ENCODE data around the gene TNS3.

The TNS3 gene

DNA sequence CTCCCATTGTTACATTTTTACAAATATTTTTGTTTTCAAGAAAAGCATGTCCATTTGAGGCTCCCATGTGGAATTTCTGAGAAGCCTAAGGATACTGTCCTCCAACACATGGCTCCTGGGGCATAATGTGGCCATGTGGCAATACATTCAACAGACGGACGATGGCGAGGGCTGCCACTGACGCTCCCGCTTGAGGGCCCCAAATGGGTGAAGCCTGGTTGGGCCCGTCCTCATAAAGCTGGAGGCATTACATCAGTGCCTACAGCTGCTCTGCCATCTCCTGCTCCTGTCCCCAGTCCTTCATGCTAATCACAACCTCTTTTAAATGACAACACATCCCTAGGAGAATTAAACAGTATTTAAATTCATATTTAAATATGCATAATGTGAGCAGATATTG lies 246.8 kb downstream of the TNS3 start:
- DNase-seq = no peak

GRCh38 chr7:47333959-47334358 lies 248.0 kb downstream of the TNS3 start:
- DNase-seq = no peak

DNA sequence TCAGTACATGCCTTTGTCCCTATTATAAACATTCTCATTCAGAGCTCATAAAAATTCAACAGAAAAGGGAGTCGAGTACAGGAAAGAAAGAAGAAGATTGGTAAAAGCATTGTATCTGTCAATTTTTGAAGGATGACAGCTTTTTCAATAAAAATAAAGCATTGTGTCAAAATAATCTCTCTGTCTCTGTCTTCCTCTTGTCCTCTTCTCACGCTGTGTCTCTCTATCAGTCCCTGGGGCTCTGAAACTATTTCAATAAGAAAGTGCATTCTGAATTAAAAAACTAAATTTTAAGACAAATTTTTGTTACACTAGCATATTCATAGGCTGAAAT lies 248.4 kb downstream of the TNS3 start:
- DNase-seq = no peak

- DNase-seq = no peak
These were observed 249.0 kb downstream of the TNS3 start for GRCh38 chr7:47332681-47333553.

DNA sequence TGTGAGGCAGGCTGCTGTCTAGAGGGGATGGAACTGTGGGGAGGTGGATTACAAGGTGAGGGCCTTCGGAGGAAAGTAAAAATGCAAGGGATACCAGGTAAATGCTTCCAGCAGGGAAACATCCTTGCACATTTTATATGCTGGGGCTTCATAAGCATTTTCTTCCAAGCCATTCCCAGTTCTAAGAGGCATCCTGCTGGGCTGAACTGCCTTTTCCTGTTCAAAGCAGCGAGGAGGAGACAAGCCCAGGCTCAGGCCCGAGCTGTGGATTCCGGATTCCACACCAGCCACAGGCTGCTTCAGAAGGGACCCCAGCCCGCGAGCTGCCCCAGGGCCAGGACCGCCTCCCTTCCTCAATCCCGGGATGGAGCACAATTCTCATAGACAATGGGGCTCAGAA lies 249.7 kb downstream of the TNS3 start:
- no peak for DNase-seq

- DNase-seq = no peak
These were observed 250.7 kb downstream of the TNS3 start for GRCh38 chr7:47331179-47331565.

- no peak for DNase-seq
These were observed 251.2 kb downstream of the TNS3 start for GRCh38 chr7:47330561-47331178.

- no peak for DNase-seq
These were observed 251.9 kb downstream of the TNS3 start for GRCh38 chr7:47330026-47330425.

DNA sequence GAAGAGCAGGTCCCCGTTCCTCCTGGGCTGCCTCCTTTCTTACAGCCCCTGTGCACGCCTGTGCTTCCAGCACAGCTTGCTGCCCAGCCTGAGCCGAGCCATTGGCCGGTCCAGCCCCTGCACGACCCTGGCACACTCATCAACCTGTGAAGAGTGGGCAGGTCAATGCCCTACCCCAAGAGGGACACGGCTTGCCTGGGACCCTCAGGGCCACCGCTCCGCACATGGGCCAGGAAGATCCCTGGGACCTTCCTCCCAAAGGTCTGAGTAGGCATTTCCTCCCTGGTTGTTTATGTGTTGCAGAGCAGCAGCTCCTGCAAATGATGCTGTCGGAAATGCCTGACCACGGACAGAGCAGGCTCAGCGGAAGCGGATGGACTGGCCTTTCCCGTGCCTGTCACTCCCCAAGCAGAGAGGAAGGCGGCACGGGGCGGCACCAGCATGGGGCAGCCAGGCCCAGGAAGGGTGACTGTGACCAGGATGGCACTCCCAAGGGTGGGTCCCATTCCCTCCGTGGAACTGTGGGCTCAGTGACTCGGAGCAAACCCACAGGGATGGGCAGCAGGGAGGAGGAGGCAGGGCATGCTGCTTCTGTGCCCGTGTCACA lies 252.5 kb downstream of the TNS3 start:
- no peak for DNase-seq

DNA sequence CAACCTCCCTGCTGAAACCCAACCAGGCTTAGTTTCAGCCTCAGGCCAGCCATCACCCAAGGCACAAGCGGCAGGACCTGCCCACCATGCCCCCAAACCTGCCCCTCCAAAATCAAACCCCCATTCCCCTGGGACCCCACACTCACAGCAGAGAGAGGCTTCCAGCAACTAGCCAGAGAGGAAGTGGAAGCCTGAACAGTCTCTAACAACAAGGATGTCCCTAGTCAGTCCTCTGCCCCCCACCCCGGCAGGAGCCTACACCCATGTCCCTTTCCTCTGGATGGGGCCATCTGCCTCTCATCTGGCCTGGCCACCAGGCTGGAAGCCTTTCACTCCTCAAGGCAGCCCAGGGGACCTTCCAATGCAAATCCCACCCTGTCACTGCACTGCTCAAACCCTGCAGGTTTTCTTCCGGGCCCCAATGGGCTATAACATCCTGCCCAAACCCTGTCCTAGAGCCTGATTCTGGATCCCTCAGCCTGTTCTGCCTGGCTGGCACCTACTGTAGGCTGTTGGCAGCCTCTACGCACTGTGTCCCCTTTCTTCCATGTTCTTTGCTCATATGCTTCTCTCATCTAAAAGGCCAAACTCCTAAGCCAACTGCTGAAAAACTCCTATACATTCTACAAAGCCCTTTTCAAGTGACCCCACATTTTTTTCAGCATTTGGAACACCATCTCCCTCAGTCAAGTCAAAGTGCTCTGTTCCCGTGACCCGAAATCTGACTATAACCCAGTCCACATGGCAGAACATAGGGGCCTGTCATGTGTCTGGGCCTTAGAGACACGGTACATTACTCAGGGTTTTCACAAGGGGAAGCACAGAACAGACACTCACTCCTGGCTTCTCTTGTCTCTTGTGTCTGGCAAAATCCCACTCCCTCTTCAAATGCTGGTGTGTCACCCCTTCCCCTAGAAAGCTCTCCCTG lies 253.3 kb downstream of the TNS3 start:
- DNase-seq = no peak

DNA sequence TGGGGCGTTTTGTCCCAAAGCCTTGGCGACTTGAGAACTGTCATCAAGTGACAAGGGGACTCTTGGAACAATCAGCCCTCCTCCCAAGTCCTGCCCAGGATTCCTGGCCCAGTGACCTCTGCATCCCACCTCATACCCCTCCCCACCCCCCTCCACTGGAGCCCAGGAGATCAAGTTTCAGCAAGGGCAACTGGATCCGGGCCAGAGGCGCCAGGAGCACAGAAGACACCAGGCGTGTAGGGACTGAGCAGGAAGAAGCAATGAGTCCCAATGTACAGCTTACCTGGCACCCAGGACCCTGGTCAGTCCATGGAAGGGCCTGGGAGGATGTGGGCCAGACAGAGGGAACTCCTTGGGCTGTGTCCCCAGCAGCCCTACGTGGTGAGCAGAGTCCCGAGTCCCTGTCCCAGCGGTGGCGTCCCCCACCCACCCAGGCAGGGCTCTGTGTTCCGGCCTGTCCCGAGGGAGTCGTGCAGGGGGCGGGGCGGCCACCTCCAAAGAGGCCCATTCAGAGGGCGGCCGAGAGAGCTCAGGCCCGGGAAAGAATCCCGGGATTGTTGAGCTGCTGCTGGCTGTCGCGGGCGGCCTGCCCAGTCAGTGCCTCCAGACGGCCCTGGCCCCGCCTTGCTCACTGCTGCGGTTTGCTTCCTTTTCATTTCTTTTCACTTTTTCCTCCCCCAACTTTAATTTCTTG lies 254.1 kb downstream of the TNS3 start:
- no peak for DNase-seq

DNA sequence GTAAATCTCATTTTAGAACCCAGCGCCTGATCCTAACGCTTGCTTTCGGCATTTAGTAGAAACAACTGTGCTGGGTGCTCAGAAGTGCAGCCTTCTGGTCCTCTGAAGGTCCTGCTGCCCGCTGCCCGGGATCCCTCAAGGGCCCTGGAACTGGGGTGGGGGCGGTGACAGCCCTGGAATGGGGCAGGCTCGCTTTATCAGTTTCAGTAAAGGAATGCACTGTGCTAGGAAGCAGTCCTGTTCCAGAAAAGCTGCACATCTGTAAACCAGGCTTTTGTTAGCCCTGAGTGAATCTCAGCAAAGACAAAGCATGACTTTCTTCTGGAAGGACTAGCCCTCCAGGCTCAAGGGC lies 254.6 kb downstream of the TNS3 start:
- no peak for DNase-seq

DNA sequence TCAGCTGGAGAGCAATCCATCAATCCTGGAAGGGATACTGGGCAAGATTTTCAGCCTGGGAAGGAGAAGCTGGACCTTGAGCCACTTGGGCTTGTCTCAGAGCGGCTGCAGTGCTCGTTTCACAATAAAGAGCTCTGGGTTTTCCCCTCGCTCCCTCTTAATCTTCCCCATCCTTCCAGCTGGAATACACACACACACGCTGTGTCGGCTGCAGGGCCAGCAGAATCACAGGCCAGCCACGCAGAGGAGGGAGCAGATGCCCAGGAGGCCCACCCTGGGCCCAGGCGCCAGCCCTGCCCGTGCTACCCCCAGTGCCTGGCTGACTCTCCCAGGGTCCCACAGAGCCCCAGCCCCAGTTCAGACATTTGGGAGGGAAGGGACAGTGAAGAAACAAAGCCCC lies 255.1 kb downstream of the TNS3 start:
- DNase-seq = no peak

DNA sequence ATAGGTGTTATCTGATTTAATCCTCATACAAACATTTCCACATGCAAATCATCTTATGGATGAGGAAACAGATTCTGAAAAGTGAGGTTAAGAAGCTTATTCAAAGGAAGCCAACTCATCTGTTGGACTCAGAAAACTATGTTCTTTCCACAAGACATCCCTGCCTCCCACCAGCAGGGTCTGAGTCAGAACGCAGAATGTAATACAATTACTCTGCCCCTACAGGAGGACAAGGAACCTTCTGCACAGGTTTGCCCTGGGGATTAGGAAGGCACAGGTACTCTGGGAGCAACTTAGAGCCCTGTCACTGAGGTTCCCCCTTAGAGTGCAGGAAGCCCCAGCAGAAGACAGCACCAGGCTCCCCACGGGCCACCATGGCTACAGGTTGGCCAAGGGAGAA lies 255.7 kb downstream of the TNS3 start:
- DNase-seq = no peak

DNA sequence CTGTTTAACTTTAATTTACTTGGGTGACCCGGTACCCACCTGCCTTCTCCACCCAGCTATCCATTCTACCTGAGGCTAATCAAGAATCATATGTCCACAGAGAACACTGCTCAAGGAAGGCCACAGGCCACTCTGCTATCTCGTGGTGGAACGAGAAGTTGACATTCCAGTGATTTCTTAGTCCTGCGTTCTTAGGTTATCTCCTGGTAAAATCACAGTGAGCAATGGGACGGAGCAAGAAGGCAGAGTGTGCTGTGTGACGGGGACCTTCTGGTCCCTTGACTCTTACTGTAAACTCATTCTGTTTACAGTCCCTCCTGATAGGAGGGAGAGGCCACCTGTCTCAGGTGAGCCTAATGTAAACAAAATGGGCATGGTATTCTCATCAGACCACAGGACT lies 256.6 kb downstream of the TNS3 start:
- no peak for DNase-seq

DNA sequence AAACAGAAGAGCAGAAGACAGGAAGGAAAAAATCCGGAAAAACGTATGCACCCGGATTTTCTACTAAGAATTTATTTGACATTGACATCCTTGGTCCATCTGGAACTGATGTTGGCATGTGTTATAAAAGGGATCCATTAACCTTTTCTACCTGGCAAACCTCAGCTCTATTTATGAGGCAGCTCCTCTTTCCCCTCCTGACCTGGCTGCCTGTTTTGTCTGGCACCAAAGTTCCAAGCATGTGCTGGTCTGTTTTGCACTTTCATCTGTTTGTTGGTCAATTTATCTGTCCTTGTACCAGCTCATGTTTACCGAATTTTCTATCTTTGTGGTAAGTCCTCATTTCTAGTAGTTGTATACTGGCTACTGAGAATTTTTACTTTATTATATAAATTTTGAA lies 258.0 kb downstream of the TNS3 start:
- no peak for DNase-seq

- DNase-seq = no peak
These were observed 259.2 kb downstream of the TNS3 start for GRCh38 chr7:47322731-47323130.

DNA sequence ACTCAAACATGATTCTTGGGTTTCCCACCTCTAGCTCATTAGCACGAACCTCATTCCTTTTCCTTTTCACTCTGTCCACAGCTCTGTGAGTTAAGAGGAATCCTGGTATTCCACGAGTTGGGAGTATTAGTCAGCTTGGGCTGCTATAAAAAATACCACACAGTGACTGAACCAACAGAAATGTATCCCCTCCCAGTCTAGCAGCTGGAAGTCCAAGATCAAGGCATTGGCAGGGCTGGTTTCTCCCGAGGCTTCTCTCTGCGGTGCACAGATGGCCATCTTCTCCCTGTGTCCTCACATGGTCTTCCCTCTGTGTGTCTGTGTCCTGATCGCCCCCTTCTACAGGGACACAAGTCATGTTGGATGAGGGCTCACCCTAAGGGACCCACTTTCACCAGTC lies 261.6 kb downstream of the TNS3 start:
- DNase-seq = no peak

DNA sequence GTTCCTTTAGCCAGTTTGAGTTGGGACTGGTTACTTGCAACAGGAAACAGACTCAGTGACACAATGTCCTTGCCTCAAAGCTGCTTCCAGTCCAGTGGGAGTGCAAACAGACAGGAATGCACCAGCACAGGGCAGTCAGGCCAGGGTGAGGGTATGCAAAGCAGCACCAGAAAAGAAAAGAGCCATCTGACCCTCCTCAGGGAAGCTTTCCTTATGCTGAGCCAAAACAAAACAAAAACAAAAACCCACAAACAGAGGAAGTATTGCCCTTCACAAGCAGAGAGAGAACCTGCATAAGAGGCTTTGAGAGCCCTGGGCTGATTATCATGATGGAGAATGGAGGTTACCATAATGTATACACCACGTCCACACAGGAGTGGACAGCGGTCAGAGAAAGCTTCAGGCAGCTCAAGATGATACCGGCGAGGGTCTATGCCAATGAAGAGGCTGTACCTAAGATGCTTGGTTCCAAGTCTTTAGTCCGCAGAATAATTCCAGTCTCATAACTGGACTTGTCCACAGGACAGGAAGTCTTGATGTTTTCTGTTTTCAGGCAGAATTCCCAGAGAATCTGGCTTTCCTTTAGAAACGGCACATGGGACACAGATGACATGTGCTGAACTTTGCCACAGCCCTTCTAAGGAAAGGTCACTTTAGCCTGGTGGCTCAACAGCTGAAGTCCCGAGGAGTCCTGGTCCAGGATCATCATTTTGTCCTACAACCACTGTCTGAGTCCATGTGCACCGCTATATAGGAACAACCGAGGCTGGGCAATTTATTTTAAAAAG lies 263.3 kb downstream of the TNS3 start:
- no peak for DNase-seq

DNA sequence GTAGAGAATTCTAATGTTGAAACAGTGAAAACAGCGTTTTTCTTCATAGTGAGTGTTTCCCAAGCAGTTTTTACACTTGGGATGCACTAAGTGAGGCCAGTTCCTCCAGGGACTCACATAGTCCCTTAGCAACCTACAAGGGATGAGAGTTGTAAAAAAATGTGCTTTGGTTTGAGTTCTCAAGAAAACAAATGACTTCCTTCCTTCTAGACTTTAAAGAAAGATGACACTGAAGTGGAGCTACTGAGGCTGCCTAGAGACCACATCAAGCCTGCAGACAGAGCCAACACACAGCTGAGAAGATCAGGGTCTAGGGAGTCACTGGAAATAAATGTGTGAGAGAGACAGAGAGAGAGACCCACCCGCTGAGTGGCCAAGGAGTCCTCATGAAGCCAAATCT lies 264.4 kb downstream of the TNS3 start:
- no peak for DNase-seq

DNA sequence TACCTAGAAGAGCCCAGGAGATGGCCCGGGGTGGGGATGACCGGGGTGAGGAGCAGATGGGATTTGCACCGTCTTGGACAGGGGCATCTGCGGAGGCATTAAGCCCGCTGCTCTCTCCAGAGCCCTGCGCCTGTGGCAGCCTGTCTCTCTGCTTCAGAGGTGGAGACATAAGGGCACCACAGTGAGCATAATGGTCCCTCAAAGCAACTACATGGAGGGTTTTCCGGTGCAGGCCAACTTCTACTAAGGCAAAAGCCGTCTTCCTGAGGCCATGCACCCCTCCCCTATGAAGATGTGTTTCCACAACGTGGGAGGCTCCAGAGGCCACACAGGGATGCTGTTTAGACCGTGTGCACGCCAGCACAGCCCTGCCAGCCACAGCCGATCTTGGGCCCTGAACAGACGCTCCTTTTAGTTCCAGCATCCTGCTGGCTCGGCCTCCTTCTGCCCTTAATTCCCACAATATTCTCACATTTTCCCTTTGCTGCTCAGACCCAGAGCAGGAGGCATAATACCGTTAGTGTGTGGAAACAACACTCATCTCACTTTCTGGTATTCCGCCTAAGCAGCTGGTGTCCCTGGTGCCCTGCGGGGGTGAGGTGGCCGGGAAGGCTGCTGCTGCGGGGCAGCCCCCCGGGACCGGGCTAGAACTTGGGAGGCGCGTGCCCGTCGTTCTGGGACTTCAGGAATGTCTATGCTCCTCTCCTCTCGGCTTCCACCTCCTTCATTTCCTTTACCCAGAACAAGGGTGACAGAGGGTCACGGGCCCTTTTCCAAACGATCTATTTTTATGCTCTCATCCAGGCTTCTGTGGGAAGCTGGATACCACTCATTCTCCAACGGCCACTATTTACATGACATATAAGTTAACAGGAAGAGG lies 266.9 kb downstream of the TNS3 start:
- DNase-seq = no peak

All from activated CD4-positive, alpha-beta T cell treated with anti-CD3 and anti-CD28 coated beads, Interleukin-10, Interleukin-2, amounts not matched to agents 100 ng/mL and 50 ng/mL, durations not matched to agents 16 hours and 8 hours (primary cell).